Right renal pelvis (tissue), 4 donors: ENCODE data around the gene CACNG6. TPM values are rescaled to one million over a fixed set of nuclear protein-coding genes. Genes with fewer than 3 reads are reported as not detected.
"Not testable (repeated sequence)": the region's sequence is repeated elsewhere in the genome, so short reads cannot be mapped to it uniquely, and the experiment has no call there.

ENCODE experiments used
- DNase-seq, 4 donors: peaks; one replicate each; pipeline ENCODE4 v3.0.0-alpha.2; 2013; ENCODE audit warnings: low read depth in 4 of 4, low spot score in 3 of 4, missing footprints in 1 of 4
- polyA plus RNA-seq, 4 donors: library from polyadenylated mRNA; unstranded; fragments of 120-200 nt; gene quantifications; one replicate each; pipeline ENCODE4 v1.2.1, GENCODE V29; 2013; ENCODE audit not compliant: insufficient read length in 4 of 4

Gene CACNG6
- 1 to 10 TPM in 1 of 4 donors, under 1 TPM in 3; 0.77 to 1.5 (median 0.84) TPM for polyA plus RNA-seq

DNA sequence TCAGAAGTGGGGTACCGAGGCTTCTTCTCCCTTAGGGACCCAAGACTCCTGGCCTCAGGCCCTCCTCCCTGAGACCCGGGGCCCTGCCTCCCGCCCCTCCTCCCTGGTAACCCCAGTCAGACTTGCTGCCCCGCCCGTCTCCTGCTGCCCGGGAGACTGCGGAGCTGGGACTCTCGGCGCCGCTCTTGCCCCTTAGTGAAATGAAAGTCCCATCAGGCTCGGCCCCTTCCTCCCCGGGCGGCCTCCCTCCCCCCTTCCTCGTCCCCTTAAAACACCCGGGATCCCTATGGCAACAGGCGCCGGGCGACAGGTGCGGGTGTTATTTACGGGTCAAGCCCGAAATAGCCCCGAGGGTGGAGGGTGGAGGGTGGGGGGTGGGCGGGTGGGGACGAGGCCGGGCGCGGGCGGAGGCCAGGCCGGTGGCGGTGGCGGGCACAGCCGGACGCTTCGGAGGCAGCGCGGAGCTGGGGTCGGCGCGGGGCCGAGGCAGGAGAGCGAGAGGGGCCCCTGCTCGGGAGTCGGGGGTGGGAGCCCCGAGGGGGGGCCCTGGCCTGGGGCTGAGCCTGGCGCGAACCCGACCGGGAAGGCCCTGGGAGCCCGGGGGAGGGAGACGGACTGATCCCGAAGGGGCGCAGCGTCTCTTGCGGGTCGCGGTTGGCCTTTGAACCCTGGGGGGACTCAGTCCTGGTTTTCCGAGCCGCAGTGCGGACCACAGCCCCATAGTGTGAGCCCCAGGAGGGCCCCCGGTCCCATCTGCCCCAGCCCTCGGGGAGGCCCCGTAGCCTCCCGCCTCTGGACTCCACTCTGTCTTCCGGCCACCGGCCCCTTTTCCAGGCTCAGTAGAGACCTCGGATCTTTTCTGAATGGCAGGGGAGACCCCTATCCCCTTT, at the start of gene CACNG6:
Gene CACNG6 (plus strand): TSS at position 414 of the 890 bp plus-strand sequence. CDS start 1,241 bp downstream, outside the sequence.
- no peak for DNase-seq

- DNase-seq: no peak
These were observed 49.2 kb upstream of the CACNG6 start for GRCh38 chr19:53942001-53942786.

- no peak for DNase-seq
These were observed 47.0 kb upstream of the CACNG6 start for GRCh38 chr19:53944416-53944815.

GRCh38 chr19:53944933-53945332, 46.5 kb upstream of the CACNG6 start:
- no peak for DNase-seq

DNA sequence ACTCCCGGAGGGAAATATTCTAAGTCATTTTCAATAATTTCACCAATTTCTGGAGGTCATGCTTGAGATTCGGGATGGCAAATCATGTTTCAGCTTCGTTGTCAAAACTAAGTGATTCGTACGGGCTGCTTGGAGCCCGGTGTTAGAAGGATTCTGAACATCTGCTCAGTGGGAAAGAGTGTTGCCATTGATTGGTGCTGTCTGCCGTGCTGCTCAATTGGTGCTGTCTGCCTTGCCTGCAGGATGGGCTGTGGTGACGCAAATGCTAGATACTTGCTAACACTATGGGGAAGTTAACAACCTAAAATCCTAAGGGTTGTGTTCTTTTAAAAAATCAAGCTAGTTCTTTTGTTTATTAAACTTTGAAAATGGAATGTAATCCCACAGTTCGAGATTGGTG, 46.0 kb upstream of the CACNG6 start:
- no peak for DNase-seq

- no peak for DNase-seq
These were observed 45.4 kb upstream of the CACNG6 start for GRCh38 chr19:53945998-53946397.

- no peak for DNase-seq
These were observed 43.8 kb upstream of the CACNG6 start for GRCh38 chr19:53947624-53948023.

DNA sequence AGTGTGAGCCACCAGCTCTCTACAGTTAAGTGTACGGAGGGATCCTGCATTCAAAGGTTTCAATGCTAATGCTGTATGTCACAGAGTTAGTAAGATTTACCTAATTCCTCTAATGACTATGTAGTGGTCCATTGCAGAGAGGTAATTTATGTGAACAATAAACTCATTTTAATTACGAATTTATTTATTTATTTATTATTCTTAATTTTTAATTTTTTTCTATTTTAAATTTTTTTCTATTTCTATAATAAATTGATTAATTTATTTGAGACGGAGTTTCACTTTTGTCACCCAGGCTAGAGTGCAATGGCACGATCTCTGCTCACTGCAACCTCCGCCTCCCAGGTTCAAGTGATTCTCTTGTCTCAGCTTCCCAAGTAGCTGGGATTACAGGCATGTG, 42.8 kb upstream of the CACNG6 start:
- DNase-seq: not testable (repeated sequence)

DNA sequence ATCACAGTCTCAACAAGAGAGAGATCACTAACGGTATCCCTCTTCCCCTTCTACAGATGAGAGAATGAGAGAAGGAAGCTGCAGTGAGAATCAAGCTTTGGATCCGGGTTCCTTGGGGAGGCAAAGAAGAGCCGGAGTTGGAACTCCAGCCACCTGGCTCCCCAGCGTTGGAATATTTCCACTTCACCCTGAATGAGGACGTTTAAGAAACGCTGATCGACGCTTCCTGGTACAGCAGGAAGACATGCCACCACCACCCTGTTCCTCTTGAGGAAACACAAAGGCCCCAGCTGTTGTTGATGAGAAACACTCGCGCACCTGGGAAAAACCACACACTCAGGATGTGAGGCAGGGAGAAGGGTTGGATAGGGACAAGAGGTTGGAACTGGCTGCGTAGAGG, 40.0 kb upstream of the CACNG6 start:
- DNase-seq: no peak

DNA sequence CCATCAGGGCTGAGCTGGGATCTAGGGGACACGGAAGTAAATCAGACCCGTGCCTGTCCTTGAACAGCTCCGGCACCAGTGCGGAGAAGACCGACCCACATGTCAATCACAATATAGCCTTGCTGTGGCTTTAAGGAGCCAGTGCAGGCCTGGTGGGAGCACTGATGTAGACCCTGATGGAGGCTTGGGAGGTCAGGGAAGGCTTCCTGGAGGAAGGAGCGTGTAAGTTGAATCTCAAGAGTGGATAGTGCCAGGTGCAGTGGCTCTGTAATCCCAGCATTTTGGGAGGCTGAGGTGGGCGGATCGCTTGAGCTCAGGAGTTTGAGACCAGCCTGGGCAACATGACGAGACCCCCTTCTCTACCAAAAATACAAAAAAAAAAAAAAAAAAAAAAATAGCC, 39.5 kb upstream of the CACNG6 start:
- no peak for DNase-seq

DNA sequence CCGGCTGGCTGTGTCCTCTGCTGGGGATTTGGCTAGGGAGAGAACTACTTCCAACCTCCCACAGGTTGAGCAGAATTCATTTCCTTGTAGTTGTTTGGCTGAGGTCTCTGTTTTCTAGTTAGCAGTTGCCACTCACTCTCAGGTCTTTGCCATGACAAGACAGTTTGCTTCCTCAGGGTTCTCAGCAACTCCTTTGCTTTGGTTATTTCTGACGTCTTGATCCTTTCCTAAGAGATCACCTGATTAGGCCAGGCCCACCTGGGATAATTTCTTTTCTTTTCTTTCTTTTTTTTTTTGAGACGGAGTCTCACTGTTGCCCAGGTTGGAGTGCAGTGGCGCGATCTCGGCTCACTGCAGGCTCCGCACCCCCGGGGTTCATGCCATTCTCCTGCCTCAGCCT, 38.1 kb upstream of the CACNG6 start:
- DNase-seq: no peak

DNA sequence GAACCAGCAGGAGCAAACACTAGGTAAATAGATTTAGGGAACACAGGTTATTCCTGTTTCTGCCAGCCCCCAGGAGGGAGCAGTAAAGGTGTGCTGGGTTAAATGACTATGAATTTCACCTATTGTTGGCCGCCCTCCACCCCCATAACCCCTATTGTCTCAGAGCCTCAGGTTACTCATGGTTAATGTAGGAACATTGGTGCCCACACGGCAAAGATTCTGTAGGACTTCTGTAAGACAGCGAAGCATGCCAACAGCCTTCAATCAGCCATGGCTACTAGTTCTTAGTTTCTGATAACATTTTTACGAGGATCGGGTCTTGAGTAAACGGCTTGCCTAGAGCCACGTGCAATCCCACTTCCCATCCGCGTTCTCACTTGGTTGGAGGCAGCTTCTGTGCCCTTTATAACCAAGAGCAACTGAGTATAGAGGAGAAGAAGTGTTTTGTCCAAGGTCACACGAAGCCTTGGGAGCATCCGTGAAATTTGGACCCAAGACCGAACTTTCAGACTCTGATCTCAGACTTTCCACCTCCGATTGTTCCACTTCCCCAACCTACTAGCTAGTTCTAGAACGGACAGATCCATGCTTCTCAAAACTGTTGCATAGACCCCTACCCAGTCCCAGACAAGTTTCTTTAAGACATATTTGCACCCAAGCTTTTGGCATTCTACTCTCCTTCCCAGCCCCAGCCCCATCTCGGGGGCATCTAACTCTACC, 33.8 kb upstream of the CACNG6 start:
- DNase-seq: no peak

DNA sequence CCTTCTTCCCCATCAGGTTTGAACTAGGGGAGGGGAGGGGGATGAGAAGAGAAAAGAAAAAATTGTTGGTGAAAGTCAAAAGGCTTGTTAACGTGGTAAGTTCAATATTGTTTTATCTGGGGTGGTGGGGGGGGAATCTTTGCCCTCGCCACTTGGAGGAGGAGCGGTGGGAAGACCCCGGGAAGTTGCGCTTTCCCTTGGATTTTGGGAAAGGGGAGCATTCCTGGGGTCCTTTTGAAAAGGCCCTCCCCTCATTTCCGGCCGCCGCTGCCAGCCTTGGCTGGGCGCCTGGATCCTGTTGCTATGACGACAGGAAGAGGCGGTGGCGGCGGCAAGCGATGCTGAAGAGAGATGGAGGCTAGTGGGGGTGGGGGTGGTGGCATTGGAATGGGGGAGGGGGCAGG, 33.3 kb upstream of the CACNG6 start:
- no peak for DNase-seq

DNA sequence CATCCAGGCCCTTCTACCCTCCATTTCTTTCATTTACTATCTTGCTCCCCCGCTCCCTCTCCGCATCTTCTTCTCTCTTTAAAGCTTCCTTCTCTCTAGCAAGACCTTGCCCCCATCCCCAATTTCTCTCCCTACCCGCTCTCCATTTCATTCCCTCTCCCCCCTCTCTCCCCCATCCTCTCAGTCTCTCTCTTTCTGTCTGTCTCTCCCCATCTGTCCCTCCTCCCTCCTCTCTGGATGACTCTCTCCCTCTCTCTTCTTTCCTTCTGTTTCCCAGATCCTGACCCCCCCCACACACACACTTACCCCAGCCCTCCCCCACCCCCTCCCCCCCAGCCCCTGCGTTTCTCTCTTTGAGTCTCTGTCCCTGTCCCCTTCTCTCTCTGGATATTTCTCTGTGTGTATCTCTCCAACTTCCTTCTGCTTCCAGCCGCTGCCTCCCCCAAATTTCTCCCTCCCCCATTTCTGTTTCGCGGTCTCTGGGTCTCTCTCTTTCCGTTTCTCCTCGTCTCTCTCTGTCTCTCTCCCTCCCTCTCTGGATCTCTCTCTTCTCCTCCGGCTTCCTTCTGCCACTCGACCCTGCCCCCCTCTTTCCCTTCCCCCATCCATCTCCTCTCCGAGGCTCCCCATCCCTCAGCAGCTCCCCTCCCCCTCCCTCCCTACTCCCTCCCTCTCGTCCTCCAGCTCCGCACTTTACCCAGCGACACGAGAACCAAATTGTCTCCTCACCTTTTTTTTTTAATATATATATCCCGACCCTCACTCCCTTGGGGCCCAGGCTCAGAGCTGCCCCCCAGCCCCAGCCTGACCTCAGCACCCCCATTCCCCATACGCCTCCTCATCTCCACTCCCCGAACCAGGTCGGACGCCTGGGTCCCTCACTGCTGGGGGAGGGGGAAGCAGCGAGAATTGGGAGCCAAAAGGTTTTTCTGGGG, 32.3 kb upstream of the CACNG6 start:
- no peak for DNase-seq

GRCh38 chr19:53960187-53960586, 31.2 kb upstream of the CACNG6 start:
- DNase-seq: no peak

- no peak for DNase-seq
These were observed 30.6 kb upstream of the CACNG6 start for GRCh38 chr19:53960886-53961285.

DNA sequence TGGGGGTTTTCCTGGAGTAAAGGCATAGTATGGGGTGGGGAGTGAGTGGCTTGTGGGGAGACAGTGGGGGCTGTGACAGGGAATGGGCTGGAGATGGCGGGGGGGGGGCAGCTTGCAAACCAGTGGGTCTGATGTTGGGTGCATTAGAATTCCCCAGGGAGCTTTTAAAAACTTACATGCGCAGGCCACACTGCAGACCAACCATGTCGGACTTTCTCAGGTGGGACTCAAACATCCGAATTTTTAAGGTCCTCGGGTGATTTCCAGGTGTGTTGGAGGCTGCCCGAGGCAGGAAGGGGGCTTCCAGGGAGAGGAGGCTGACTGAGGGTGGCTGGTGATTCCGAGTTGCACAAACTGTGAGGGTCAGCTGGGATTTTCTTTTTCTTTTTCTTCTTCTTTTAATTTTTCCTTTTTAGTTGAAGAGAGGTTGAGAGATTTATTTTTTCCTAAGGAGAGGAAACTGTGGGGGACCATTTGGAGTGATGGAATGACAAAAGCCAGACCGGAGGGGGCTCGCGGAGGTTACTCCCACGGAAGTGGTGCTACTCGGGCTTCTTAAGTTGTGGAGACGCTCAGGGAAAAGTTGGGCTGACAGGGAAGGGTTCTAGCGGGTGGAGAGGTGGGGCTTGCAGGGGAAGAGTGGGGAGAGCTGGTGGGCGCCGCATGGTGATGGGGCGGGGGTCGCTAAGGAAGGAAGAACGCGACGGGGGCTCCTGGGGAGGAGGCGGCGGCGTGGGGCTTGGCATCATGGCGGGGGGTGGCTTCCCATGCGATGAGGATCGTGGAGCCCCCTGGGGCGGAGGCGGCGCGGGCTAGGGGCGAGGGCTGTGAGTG, 29.7 kb upstream of the CACNG6 start:
- no peak for DNase-seq

DNA sequence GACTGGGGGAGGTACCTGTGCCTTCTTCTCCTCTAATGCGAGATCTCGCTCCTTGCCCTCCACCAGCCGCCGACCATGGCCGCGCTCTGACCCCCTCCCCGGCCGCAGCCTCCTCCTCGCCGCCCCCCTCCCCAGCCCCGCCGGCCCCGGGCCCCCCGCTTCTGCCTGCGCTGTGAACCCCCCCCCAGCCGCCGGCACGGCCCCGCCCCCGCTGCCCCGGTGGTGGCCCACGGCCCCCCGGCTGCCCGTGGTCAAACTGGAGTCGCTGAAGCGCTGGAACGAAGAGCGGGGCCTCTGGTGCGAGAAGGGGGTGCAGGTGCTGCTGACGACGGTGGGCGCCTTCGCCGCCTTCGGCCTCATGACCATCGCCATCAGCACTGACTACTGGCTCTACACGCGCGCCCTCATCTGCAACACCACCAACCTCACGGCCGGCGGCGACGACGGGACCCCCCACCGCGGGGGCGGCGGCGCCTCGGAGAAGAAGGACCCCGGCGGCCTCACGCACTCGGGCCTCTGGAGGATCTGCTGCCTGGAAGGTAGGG, 28.5 kb upstream of the CACNG6 start, which contains the start of gene CACNG8:
Gene CACNG8 (plus strand): TSS at position 51 of the 545 bp plus-strand sequence.
- no peak for DNase-seq

DNA sequence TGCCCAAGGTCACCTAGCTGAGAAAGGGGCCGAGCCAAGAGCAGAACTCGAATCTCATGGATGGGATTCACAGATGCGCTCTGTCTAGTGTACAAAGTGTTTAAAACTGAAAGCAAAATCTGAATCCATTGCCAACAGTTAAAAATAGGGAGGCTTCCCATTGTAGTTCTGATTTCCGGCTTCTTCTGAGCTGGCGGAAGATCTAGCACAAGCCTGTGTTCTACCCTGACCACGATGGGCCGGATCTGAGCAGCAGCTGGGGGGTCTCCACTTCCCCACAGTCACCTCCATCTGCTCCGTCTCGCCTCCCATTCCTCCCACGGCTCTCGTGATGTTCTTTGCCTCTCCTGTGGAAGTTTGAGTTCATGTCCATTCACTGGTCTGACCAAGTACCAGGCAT, 26.3 kb upstream of the CACNG6 start:
- no peak for DNase-seq
